Measurements from ENCODE around the gene CSKMT. TPM values are rescaled to one million over a fixed set of nuclear protein-coding genes. Genes with fewer than 3 reads are reported as not detected.

The CSKMT gene
- total and polyA plus RNA-seq, 2 donors (not counting 3 experiments of a cell fraction or from before 2014, with no cell fraction given) = 7.8 to 38.1 TPM

DNA sequence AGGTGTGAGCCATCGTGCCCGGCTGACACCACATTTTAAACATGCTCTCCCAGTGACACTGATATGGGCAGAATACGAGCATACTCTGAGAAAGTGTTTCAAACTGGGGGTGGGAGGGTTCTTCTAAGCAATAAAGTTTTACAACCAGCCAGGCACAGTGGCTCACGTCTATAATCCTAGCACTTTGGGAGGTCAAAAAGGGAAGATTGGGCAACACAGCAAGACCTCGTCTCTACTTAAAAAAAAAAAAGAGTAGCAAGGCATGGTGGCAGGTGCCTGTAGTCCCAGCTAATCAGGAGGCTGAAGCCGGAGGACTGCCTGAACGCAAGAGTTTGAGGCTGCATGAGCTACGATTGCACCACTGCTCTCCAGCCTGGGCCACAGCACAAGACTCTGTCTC, 20.9 kb upstream of the CSKMT start:
- Histone ChIP-seq H2AFZ (ENCODE audit: low read depth, low read length) (no peak overlapping the region), H3K4me3 (replicated peaks in 1 of 3; ENCODE audit: insufficient read depth in 1 of 3, low read depth in 1 of 3, low read length in 3 of 3) (no peak overlapping the region), H3K27ac (ENCODE audit: insufficient read depth, low read depth, low read length) (no peak overlapping the region), H3K9me3 (replicated peaks; ENCODE audit: control insufficient read depth, insufficient read depth, low read length) (no peaks in the 10 kb centered on the region), H3K9me1 (replicated peaks; ENCODE audit: control insufficient read depth, extremely low read depth, insufficient read depth, low read length) (no peaks in the 10 kb centered on the region), H3K4me2 (ENCODE audit: insufficient read depth, low read length) (no peak overlapping the region), H3K36me3 (ENCODE audit: control insufficient read depth in 2 of 2, extremely low read depth in 1 of 2, insufficient read depth in 2 of 2, low read length in 2 of 2) (peaks cover 13 to 23% of the 10 kb centered on the region in 2 experiments), H3K79me2 (ENCODE audit: control insufficient read depth, insufficient read depth, low read length) (peaks cover 39% of the 10 kb centered on the region), H3K4me1 (ENCODE audit: control insufficient read depth, extremely low read depth, insufficient read depth, low read length) (peaks cover 11% of the 10 kb centered on the region), H3K9ac (replicated peaks; ENCODE audit: extremely low read depth, insufficient read depth, low read length) (no peak overlapping the region), H4K20me1 (replicated peaks; ENCODE audit: control insufficient read depth, extremely low read depth, insufficient read depth, low read length) (no peaks in the 10 kb centered on the region), H3K27me3 (ENCODE audit: control insufficient read depth in 2 of 2, insufficient read depth in 2 of 2, low read length in 2 of 2) (no peaks in the 10 kb centered on the region)
- ChIA-PET CTCF (no interaction called here), POLR2A (interaction anchor here (0.7 to 2.7 kb wide), 3 partner anchors 9 to 1617 kb away, joined by 3 to 41 read pairs (median 3); partner anchors contain the start of genes C11orf98, CSKMT and INTS5)
- DNase-seq (ENCODE audit: low read depth, low spot score) (no peak), FAIRE-seq (no peak)
- intact Hi-C loops (cut with micrococcal nuclease) (no loop called here), dilution Hi-C loops (cut with MboI; ENCODE audit: extremely low pct_ligation_motif_present, low sequenced_read_pairs) (no loop called here)
- TF ChIP-seq MYC (IDR thresholded peaks at IDR 0.05; ENCODE audit: low read depth, low read length) (no peak), FOS (IDR thresholded peaks at IDR 0.05; ENCODE audit: borderline replicate concordance, insufficient read depth, low read length) (no peak), EZH2 (IDR thresholded peaks at IDR 0.05; ENCODE audit: borderline replicate concordance, low read depth, low read length, severe bottlenecking) (no peak), POLR2A (IDR thresholded peaks at IDR 0.05; ENCODE audit: low read depth, low read length) (no peak)
- TF ChIP-seq, protein P1, sequence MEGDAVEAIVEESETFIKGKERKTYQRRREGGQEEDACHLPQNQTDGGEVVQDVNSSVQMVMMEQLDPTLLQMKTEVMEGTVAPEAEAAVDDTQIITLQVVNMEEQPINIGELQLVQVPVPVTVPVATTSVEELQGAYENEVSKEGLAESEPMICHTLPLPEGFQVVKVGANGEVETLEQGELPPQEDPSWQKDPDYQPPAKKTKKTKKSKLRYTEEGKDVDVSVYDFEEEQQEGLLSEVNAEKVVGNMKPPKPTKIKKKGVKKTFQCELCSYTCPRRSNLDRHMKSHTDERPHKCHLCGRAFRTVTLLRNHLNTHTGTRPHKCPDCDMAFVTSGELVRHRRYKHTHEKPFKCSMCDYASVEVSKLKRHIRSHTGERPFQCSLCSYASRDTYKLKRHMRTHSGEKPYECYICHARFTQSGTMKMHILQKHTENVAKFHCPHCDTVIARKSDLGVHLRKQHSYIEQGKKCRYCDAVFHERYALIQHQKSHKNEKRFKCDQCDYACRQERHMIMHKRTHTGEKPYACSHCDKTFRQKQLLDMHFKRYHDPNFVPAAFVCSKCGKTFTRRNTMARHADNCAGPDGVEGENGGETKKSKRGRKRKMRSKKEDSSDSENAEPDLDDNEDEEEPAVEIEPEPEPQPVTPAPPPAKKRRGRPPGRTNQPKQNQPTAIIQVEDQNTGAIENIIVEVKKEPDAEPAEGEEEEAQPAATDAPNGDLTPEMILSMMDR (IDR thresholded peaks at IDR 0.05; ENCODE audit: extremely low read depth in 1 of 2, insufficient read depth in 1 of 2, low read depth in 1 of 2, low read length in 2 of 2) = no peak
- TF ChIP-seq, protein P2, sequence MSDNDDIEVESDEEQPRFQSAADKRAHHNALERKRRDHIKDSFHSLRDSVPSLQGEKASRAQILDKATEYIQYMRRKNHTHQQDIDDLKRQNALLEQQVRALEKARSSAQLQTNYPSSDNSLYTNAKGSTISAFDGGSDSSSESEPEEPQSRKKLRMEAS (IDR thresholded peaks at IDR 0.05; ENCODE audit: insufficient read depth, insufficient read length) = no peak
- no TSS peak for BruUV-seq (replicated peaks)

All from endothelial cell of umbilical vein (primary cell).